ENCODE results near the gene TENT5C.

TENT5C gene

DNA sequence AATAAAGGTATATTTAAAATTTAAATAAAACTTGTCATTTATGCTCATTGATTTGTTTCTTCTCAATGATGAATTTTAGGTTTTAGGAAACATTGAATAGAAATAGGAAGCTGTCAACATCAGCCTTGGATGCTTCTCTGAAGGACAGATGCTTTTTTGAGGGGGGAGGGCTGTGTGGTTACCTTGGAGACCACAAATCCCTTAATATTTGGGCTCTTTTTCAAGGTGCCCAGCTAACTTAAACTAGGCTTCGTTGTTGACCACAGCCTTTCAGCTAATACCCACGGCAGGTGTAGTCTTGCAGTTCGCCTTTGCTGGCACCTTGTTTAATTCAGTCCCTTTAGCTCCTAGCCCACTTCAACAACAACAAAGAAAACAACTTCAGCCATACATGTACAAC lies 22.5 kb downstream of the TENT5C start:
- DNase-seq (ENCODE audit: low read depth) = no peak
- no peak overlapping the region for H3K4me3 ChIP-seq (ENCODE audit: low read depth, low read length)
- TF ChIP-seq, protein P1, sequence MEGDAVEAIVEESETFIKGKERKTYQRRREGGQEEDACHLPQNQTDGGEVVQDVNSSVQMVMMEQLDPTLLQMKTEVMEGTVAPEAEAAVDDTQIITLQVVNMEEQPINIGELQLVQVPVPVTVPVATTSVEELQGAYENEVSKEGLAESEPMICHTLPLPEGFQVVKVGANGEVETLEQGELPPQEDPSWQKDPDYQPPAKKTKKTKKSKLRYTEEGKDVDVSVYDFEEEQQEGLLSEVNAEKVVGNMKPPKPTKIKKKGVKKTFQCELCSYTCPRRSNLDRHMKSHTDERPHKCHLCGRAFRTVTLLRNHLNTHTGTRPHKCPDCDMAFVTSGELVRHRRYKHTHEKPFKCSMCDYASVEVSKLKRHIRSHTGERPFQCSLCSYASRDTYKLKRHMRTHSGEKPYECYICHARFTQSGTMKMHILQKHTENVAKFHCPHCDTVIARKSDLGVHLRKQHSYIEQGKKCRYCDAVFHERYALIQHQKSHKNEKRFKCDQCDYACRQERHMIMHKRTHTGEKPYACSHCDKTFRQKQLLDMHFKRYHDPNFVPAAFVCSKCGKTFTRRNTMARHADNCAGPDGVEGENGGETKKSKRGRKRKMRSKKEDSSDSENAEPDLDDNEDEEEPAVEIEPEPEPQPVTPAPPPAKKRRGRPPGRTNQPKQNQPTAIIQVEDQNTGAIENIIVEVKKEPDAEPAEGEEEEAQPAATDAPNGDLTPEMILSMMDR (conservative IDR thresholded peaks at IDR 0.05; ENCODE audit: low read depth, low read length) = no peak

DNA sequence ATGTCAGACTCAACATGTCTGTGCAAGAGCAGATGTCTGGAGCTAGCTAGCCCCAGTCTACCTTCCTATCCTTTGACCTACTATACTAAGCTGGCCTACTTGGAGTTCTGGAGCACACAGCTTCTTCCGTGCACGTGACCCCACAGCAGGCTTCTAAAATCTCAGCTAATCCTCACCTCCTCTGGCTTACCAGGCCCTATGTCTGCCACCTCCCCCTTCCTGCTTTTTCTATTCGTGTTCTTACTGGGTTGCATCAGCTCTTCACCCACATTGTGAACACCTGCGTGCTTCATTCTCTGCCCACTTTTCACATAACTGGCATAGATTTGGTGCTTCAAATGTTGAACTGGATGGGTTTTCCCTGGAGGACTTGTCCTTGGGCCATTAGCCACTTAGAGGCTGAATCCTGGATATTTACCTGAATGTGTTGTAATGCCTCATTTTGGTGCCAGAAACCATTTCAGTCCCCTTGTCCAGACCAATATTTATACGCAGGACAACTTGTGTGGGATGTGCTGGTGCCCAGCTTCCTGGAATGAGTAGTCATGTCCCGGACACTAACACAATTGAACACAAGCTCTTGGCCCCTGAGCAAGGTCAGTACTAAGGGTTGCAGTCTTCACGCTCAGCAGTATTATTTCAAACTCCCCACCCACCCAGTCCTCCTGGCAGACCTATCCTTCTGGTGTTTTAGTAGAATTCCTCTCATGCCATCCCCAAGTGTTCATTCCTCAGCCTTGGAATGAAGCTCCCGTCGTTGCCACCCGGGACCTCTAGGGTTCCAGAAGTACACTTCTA lies 24.0 kb downstream of the TENT5C start:
- no peak for DNase-seq (ENCODE audit: low read depth)
- H3K4me3 ChIP-seq (ENCODE audit: low read depth, low read length) = no peak overlapping the region
- TF ChIP-seq, protein P1 (conservative IDR thresholded peaks at IDR 0.05; ENCODE audit: low read depth, low read length) = no peak

DNA sequence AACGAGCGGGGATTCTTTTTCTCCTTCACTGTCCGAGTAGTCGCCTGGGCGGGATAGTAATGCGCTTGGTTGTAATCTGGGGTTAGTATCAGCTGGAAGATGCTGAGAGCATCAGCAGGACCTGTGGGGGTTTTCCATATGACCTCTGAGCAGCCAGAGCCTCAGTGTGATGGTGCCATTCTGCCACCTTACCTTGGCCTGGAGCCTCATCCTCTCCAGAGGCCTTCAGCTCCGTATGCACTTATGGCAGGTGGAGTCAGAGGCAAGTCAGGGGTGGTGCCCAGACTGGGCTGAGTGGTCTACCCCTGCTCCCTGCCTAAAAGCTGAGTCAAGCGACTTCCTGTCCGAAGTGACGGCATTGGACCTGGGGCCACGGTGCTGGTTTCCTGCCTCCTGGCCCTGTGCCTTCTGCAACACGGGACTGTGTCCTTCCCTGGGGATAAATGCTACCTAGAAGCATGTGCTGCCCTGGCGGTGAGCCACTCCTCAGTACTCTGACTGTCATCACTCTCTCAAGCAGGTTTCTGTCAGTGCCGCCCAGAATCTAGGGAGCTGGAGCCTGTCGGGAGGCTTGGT lies 24.7 kb downstream of the TENT5C start:
- TF ChIP-seq, protein P1 (conservative IDR thresholded peaks at IDR 0.05; ENCODE audit: low read depth, low read length) = no peak
- no peak for DNase-seq (ENCODE audit: low read depth)
- H3K4me3 ChIP-seq (ENCODE audit: low read depth, low read length) = no peak overlapping the region

DNA sequence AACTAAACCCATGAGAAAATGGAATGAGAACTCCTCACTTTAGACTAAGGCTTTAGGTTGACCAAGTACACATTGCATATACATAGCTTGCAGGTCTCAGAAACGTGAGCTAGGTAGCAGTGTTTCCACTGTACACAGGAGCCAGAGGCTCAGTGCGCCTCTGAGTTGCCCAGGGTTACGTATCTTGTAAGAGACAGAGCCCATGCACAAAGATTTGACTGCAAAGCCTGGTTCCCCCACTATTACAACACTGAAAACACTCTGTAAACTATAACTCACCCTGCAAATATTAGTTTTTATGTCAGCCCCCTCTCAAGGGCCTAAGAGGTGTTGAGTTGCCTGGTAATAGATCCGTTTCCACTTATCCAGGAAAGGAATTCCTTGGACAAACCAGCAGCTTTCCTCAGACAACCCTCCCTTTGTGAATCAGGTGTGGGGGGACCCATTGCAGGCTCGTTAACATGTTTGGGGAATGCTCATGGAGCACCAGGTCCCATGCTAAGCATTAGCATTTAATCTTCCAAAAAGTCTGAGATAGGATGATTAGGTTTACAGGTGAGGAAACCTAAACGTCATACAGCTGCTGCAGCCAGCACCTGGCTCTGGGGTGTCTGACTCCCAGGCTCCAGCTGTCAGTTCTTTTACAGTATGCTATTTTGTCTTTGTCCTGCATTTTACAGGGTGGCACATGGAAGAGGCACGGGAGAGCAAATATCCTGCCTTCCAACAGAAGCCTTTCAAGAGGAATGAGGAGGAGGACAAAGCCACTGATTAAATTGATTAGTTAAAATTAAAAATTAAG lies 25.7 kb downstream of the TENT5C start:
- H3K4me3 ChIP-seq (ENCODE audit: low read depth, low read length) = no peak overlapping the region
- TF ChIP-seq, protein P1 (conservative IDR thresholded peaks at IDR 0.05; ENCODE audit: low read depth, low read length) = no peak
- no peak for DNase-seq (ENCODE audit: low read depth)

DNA sequence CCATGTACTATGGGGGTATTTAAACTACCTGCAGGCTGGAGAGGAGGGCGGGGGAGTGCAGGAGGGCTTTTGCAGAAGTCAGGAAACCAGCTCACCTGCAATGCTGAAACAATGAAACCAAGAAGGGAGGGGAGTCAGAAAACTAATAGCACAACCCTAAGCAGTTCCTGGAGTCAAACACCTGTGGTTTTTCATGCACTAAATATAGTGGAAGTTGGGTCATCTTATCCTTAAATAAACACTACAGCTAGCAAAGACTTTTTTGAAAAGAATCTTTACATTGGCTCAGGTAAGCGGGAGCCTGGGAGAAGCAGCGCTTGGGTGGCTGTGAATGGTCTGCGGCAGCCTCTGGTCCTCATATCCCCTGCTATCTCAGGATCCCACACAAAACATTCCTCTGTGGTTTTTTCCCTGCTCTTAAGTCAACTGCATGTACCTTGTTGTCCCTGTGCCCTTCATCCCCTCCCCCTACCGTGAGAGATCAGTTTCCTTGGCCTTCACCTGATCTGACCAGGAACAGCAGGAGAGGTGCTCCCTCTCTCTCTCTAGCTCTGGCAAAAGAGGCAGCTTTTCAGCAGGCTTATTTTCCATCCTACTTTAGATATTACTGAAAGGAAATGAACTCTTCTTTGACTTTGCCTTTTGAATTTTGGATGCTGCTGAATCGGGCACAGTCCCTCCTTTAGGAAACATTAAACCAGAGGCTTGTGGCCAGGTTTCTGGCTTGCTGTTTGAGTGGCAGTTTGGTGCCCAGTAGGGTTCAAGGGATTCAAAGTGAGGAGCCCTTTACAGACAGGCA lies 26.6 kb downstream of the TENT5C start:
- TF ChIP-seq, protein P1 (conservative IDR thresholded peaks at IDR 0.05; ENCODE audit: low read depth, low read length) = no peak
- DNase-seq (ENCODE audit: low read depth) = no peak
- H3K4me3 ChIP-seq (ENCODE audit: low read depth, low read length) = no peak overlapping the region

DNA sequence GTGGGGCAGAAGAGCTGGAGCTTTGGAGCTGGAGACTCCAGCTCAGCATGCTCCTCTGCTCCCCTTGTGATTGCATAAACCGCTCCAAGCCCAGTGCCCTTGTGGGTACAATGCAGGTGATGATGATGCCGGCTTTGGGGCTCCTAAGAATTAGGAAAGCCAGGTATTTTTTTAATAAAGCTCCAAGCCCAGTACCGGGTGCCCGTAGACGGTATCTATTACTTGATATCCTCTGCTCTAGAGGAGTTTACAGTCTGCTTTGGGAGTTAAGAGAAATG lies 27.2 kb downstream of the TENT5C start:
- no peak for DNase-seq (ENCODE audit: low read depth)
- no peak overlapping the region for H3K4me3 ChIP-seq (ENCODE audit: low read depth, low read length)
- TF ChIP-seq, protein P1 (conservative IDR thresholded peaks at IDR 0.05; ENCODE audit: low read depth, low read length) = no peak
